Hematopoietic multipotent progenitor cell treated with erythropoietin and hydrocortisone succinate and interleukin-3 and kit ligand, for 4 days (in vitro differentiated cells): ENCODE measurements around the gene SEMA4D.

Source experiments
- DNase-seq: peaks from one replicate; pipeline ENCODE4 v3.0.0-alpha.2; 2015

SEMA4D gene

GRCh38 chr9:89364666-89365531, 133.0 kb downstream of the SEMA4D start:
- peak; percentile 62 for DNase-seq

GRCh38 chr9:89363921-89364665, 133.8 kb downstream of the SEMA4D start:
- no peak for DNase-seq

- DNase-seq, result no peak
These were observed 134.6 kb downstream of the SEMA4D start for GRCh38 chr9:89363311-89363670.

GRCh38 chr9:89362647-89363310, 135.1 kb downstream of the SEMA4D start:
- no peak for DNase-seq

- no peak for DNase-seq
These were observed 135.9 kb downstream of the SEMA4D start for GRCh38 chr9:89361816-89362646.

GRCh38 chr9:89361031-89361430, 136.9 kb downstream of the SEMA4D start:
- no peak for DNase-seq

GRCh38 chr9:89360465-89360864, 137.4 kb downstream of the SEMA4D start:
- no peak for DNase-seq

GRCh38 chr9:89359751-89360261, 138.1 kb downstream of the SEMA4D start:
- DNase-seq, result peak; percentile 72

GRCh38 chr9:89358985-89359384, 138.9 kb downstream of the SEMA4D start:
- DNase-seq, result peak; percentile 58

- no peak for DNase-seq
These were observed 139.5 kb downstream of the SEMA4D start for GRCh38 chr9:89358376-89358916.

- DNase-seq, result no peak
These were observed 140.3 kb downstream of the SEMA4D start for GRCh38 chr9:89357331-89358197.

GRCh38 chr9:89356782-89357181, 141.1 kb downstream of the SEMA4D start:
- DNase-seq, result no peak

- DNase-seq, result no peak
These were observed 143.4 kb downstream of the SEMA4D start for GRCh38 chr9:89354471-89354870.

GRCh38 chr9:89353989-89354388, 143.9 kb downstream of the SEMA4D start:
- DNase-seq, result no peak

- DNase-seq, result no peak
These were observed 144.9 kb downstream of the SEMA4D start for GRCh38 chr9:89352874-89353649.

- DNase-seq, result no peak
These were observed 145.5 kb downstream of the SEMA4D start for GRCh38 chr9:89352451-89352850.

GRCh38 chr9:89351584-89352300, 146.2 kb downstream of the SEMA4D start:
- no peak for DNase-seq

- no peak for DNase-seq
These were observed 146.8 kb downstream of the SEMA4D start for GRCh38 chr9:89350988-89351557.

- DNase-seq, result no peak
These were observed 148.3 kb downstream of the SEMA4D start for GRCh38 chr9:89349607-89350006.
